Urinary bladder (tissue), 4 donors: ENCODE measurements around the gene PTPRN2. TPM values are rescaled to one million over a fixed set of nuclear protein-coding genes. Genes with fewer than 3 reads are reported as not detected.
"Not testable (repeated sequence)": the region's sequence is repeated elsewhere in the genome, so short reads cannot be mapped to it uniquely, and the experiment has no call there.

ENCODE experiments used
- DNase-seq: peaks from one replicate; pipeline ENCODE4 v3.0.0-alpha.2; 2015; ENCODE audit errors: extremely low spot score
- H3K27ac ChIP-seq: one replicate; pipeline ENCODE4 v1.5.1; 2013; ENCODE audit warnings: low read depth, mild to moderate bottlenecking, moderate library complexity
- H3K36me3 ChIP-seq: one replicate; pipeline ENCODE4 v1.6.1; 2013; ENCODE audit warnings: mild to moderate bottlenecking, moderate library complexity; ENCODE audit not compliant: insufficient read depth
- H3K4me1 ChIP-seq: one replicate; pipeline ENCODE4 v1.6.1; 2013; ENCODE audit warnings: mild to moderate bottlenecking, moderate library complexity; ENCODE audit not compliant: insufficient read depth
- H3K4me3 ChIP-seq: one replicate; pipeline ENCODE4 v1.5.1; 2013; ENCODE audit warnings: low read depth, low read length
- WGBS: extraction: QIAGEN DNeasy Blood & Tissue Kit; methylation state at CpG from one replicate; pipeline ENCODE4 v1.1.7; 2013; 5-methylcytosine and 5-hydroxymethylcytosine counted together
- polyA plus RNA-seq: library from polyadenylated mRNA; stranded (reverse); fragments of 200-250 nt; gene quantifications from one replicate; pipeline ENCODE4 v1.2.3, GENCODE V29; 2013
- total RNA-seq: library from RNA; depleted of rRNA; stranded (reverse); fragments of >200 nt; gene quantifications from one replicate; pipeline ENCODE4 v1.2.3, GENCODE V29; 2014
- donor health status: healthy with polysubstance abuse.
- donor health status: healthy.

Gene PTPRN2
- total and polyA plus RNA-seq, 2 donors, result 2.8 to 4.4 TPM

DNA sequence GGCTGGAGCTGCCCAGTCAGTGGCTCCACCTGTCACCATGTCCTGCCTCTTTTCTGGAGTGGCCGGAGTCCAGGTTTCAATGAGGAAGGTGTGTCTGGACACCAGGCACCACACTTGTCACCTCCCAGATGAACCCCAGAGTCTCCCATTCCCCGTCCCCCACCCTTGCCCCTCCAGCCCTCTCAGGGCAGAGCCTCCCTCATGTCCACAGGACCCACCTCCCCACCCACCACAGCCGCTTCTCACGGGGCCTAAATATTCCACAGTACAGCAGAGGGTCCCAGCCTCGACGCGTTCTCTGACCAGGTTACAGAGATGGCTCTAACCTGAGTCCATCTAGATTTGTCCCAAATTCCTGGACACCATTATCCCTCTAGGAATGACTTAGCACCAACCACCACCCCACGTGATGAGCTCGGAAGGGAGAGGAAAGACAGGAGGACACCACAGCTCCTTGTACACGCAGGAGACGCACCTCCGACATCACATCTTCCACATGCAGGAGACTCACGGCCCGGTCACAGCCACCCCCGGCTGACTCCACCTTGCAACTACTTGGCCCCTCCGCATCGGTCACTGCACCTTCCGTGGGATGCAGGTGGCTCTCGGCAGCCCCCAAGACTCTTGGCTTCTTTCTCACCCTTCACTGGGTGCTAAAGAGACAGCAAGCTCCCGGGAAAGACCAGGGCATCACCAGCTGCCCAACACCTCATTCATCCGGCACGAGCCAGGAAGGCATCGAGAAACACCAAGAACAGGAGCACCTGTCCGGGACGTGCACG is 690.7 kb downstream of the PTPRN2 start:
- no peak overlapping the region for H3K4me3 ChIP-seq
- no peaks in the 10 kb centered on the region for H3K36me3 ChIP-seq

DNA sequence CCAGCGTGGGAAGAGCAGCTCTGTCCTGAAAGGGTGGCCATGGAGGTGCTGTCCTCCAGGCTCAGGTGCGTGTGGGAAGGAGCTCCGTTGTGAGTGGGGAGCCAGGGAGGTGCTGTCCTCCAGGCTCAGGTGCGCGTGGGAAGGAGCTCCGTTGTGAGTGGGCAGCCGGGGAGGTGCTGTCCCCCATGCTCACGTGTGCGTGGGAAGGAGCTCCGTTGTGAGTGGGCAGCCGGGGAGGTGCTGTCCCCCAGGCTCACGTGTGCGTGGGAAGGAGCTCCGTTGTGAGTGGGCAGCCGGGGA is 691.3 kb downstream of the PTPRN2 start:
- 92% methylated on average over 15 of the region's 15 CpGs for WGBS
- H3K4me1 ChIP-seq, H3K4me3 ChIP-seq, DNase-seq, H3K36me3 ChIP-seq, H3K27ac ChIP-seq: not testable (repeated sequence)

More for the DNA sequence above, 690.7 kb downstream of the PTPRN2 start:
- no peak for DNase-seq
- Histone ChIP-seq H3K4me1 (no peaks in the 10 kb centered on the region), H3K27ac (no peak overlapping the region)
- WGBS, result 92% methylated on average over 26 of the region's 26 CpGs

DNA sequence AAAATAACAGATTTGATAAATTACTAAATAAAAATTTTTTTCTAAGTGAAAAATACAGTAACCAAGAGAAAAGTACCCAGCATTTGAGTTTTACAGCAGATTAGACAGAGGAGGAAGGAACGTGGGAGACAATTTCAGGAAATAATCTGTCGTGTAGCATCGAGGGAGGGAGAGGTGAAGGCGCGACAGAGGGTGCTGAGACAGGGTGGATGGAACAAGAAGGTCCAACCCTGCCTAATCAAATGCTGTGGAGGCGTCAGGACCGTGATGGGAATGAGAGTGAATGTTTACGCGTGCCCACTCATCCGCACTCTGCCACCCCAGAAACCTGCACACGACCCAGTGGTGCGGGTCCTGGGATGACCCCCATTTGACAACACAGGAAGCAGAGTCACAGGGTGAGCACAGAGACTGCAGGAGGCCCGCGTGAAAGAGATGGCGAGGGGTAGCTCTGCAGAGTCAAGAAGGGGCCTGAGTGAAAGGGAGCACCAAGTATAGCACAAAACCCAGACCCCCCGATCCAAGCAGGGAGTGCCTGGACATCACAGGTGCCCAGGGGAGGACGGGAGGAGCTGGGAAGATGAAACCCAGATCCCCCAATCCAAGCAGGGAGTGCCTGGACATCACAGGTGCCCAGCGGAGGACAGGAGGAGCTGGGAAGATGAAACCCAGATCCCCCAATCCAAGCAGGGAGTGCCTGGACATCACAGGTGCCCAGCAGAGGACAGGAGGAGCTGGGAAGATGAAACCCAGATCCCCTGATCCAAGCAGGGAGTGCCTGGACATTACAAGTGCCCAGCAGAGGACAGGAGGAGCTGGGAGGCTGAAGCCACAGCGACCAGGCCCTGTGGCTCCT is 691.9 kb downstream of the PTPRN2 start:
- Histone ChIP-seq H3K4me1 (no peaks in the 10 kb centered on the region), H3K4me3 (no peak overlapping the region), H3K36me3 (no peaks in the 10 kb centered on the region), H3K27ac (no peak overlapping the region)
- no peak for DNase-seq
- 83% methylated on average over 19 of the region's 19 CpGs for WGBS

DNA sequence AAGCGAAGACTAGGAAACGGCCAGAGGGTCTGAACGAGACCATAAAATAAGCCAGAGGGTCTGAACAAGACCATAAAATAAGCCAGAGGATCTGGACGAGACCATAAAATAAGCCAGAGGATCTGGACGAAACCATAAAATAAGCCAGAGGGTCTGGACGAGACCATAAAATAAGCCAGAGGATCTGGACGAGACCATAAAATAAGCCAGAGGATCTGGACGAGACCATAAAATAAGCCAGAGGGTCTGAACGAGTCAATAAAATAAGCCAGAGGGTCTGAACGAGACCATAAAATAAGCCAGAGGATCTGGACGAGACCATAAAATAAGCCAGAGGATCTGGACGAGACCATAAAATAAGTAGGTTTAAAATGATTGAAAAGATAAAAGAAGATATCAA is 692.5 kb downstream of the PTPRN2 start:
- H3K4me1 ChIP-seq, H3K36me3 ChIP-seq, H3K27ac ChIP-seq, H3K4me3 ChIP-seq, DNase-seq: not testable (repeated sequence)
- 30% methylated on average over 12 of the region's 12 CpGs for WGBS

DNA sequence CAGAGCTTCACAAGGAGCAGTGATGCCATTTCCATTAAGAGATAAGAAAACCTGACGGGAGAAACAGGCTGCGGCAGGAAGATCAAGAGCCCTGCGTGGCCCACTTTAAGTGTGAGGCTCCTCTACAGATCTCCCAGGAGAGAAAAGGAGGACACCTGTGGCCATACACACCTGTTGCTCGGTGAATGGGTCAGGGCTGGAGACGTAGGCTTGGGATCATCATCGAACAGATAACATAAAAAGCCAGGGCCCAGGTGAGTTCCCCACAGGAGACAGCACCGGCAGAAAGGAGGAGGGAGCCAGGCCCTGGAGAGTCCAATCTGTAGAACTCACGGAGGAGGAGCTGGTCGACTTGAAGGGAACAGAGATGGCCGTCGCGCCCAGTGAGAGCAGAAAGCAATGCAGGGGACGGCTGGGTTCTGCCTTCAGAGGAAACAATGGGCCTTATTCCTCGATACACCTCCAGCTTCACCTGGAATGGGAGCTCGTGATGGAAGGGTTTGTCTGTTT is 694.0 kb downstream of the PTPRN2 start:
- no peak overlapping the region for H3K27ac ChIP-seq
- no peak for DNase-seq

DNA sequence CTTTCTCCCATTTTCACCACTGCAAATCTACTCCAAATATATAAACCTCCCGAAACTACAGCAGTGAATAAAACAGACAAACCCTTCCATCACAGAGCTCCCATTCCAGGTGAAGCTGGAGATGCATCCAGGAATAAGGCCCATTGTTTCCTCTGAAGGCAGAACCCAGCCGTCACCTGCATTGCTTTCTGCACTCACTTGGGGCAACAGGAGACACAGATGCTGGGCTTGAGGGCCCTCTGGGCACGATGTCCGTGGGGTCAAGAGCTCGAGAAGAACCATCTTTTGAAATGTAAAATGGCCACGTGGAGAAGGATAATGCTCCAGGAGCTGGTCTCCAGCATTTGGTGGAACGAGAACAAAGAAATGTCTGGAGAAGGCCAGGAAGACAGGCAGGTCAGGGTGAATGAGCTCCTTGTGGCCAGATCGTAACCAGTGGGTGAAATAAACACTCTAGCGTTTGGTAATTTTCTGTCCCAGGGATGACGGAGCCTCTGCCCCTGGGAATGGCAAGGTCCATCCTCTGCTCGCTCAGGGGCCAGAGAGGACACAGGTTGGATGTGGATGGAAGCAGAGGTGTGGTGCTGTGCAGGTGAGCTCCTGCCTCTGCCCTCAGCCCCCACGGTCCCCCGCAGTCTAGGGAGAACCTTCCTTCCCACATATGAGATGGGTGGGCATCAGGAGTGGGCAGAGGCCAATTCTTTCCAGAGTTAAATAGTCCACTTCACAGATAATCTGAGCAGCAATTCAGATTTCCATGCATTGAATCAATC is 694.7 kb downstream of the PTPRN2 start:
- Histone ChIP-seq H3K27ac (no peak overlapping the region), H3K4me3 (no peak overlapping the region), H3K36me3 (no peaks in the 10 kb centered on the region), H3K4me1 (no peaks in the 10 kb centered on the region)
- 82% methylated on average over 13 of the region's 13 CpGs for WGBS
- DNase-seq, result no peak

More for the DNA sequence above, 694.0 kb downstream of the PTPRN2 start:
- 91% methylated on average over 15 of the region's 15 CpGs for WGBS
- Histone ChIP-seq H3K36me3 (no peaks in the 10 kb centered on the region), H3K4me3 (no peak overlapping the region), H3K4me1 (no peaks in the 10 kb centered on the region)

DNA sequence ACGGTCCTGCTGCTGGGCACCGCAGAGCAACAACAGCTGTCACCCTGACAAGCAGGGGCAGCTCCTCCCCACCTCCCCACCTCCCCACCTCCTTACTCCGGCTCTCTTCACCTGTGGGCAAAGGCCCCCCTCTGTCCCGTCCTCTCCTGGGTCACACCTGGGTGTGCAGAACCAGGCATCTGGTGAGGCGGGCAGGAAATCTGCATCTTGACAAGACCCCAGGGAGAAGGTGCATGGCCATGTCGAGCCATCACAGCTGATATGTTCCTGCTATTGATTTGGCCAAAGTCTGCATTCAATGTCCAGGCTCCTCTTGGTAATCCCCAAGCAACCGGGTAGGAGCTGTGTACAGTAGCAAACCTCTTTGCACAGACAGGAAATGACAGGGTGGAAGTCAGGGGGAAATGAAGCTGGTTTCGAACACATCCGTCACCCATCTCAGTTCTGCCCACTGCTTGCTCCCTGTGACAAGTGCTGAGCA is 696.7 kb downstream of the PTPRN2 start:
- no peaks in the 10 kb centered on the region for H3K4me1 ChIP-seq
- WGBS, result 74% methylated on average over 9 of the region's 9 CpGs
- DNase-seq, result no peak

DNA sequence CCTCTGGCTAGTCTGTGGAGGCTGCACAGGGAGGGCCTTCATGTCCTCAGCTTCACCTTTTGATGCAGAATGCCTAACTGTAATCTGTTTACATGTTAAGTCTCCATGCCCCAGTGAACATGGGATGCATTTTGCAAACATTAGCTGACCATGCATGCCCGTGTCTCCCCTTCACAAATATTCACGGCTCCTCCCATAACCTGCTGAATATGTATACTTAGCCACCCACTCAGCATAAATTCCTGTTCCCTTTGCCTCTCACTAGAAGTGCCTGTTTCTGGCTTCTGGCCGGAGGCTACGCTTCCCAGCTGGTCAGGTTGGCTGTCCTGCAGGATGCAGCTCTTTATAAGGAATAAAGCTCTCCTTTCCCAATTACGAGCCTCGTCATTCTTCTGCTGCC is 698.1 kb downstream of the PTPRN2 start:
- Histone ChIP-seq H3K36me3 (no peaks in the 10 kb centered on the region), H3K27ac (no peak overlapping the region), H3K4me1 (no peaks in the 10 kb centered on the region), H3K4me3 (no peak overlapping the region)
- DNase-seq, result no peak
- WGBS, result 79% methylated on average over 6 of the region's 6 CpGs

More for the DNA sequence above, 696.7 kb downstream of the PTPRN2 start:
- Histone ChIP-seq H3K27ac (no peak overlapping the region), H3K36me3 (no peaks in the 10 kb centered on the region), H3K4me3 (no peak overlapping the region)

DNA sequence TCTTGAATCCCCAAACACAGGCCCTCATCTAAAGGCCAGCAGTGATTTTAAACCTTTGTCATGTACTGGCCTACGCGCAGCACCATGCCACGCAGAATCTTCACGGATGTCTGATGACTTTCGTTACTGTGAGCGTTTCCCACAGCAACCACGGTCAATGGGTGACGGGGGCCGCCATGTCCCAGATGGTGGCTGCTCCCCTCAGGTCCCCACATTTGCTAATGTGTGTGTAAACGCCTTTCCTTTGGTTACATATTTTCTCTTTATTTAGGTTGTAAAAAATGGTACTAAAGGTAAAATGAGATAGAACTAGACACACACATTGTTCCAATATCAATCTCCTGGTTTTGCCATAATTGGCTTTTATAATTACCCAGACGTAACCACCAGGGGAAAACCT is 699.0 kb downstream of the PTPRN2 start:
- H3K4me1 ChIP-seq, result no peaks in the 10 kb centered on the region
- WGBS, result 81% methylated on average over 11 of the region's 11 CpGs
- no peak for DNase-seq

DNA sequence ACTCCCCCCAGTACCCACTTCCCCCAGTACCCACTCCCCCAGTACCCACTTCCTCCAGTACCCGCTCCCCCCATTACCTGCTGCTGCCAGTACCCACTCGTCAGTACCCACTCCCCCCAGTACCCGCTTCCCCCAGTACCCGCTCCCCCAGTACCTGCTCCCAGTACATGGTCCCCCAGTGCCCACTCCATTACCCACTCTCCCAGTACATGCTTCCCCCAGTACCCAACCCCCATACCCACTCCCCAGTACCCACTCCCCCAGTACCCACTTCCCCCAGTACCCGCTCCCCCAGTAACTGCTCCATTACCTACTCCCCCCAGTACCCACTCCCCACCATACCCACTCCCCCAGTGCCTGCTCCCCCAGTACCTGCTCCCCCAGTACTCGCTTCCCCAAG is 700.2 kb downstream of the PTPRN2 start:
- no peaks in the 10 kb centered on the region for H3K4me1 ChIP-seq
- H3K36me3 ChIP-seq, result no peaks in the 10 kb centered on the region
- H3K27ac ChIP-seq, result no peak overlapping the region
- H3K4me3 ChIP-seq, result no peak overlapping the region
- WGBS, result 85% methylated on average over 6 of the region's 6 CpGs
- no peak for DNase-seq

More for the DNA sequence above, 699.0 kb downstream of the PTPRN2 start:
- Histone ChIP-seq H3K36me3 (no peaks in the 10 kb centered on the region), H3K27ac (no peak overlapping the region), H3K4me3 (no peak overlapping the region)

DNA sequence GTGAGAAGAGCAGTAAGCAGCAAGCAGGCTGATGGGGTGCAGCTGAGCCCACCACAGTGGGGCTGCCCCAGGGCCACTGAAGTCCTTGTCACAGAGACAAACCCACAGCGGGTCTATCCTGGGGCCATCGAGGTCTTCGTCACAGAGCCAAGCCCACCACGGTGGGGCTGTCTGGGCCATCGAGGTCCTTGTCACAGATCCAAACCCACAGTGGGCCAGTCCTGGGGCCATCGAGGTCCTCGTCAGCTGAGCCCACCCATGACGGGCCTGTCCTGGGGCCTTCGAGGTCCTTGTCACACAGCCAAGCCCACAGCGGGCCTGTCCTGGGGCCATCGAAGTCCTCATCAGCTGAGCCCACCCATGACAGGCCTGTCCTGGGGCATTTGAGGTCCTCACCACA is 700.9 kb downstream of the PTPRN2 start:
- no peak for DNase-seq
- Histone ChIP-seq H3K27ac (no peak overlapping the region), H3K36me3 (no peaks in the 10 kb centered on the region), H3K4me1 (no peaks in the 10 kb centered on the region), H3K4me3 (no peak overlapping the region)
- WGBS, result 86% methylated on average over 11 of the region's 11 CpGs

DNA sequence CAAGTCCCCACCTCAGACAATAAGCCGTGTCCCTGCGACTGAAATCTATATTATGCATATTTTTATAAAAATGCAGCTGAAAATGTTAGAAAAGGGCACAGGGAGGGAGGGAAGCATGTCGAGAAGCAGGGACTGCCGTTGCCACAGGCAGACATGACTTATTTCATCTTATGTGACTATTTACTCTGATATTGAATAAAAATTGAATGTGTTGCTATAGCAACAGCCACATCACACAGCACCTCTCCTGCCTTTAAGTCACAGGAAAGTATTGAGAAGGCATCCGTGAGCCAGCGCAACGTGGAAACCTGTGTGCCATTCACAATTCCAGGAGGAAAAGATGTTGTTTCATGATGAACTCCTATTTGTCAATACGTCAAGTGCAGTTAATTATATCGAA is 701.4 kb downstream of the PTPRN2 start:
- Histone ChIP-seq H3K27ac (no peak overlapping the region), H3K4me3 (no peak overlapping the region), H3K36me3 (no peaks in the 10 kb centered on the region), H3K4me1 (no peaks in the 10 kb centered on the region)
- no peak for DNase-seq
- 78% methylated on average over 9 of the region's 9 CpGs for WGBS

DNA sequence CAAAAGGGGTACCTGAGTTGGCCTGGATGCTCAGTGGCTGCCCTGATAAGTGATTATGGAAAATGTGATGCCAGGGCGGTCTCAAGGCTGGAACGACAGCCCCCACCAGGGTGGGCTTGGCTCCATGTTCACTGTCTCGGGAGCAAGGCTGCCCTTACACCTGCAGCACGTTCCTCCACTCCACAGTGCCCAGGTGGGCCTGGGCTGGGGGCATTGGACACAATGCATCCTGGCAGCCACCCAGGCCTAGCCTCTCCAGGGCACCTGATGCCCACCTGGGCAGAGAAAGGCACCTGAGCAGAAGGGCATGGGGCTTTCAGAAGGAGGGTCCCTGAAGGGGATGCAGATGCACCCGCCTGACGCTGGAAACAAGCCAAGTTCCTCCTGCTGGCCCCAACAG is 702.5 kb downstream of the PTPRN2 start:
- Histone ChIP-seq H3K4me1 (no peaks in the 10 kb centered on the region), H3K36me3 (no peaks in the 10 kb centered on the region), H3K27ac (no peak overlapping the region), H3K4me3 (no peak overlapping the region)
- DNase-seq, result no peak
- WGBS, result 74% methylated on average over 6 of the region's 6 CpGs
